ENCODE results near the gene COQ2. TPM values are rescaled to one million over a fixed set of nuclear protein-coding genes. Genes with fewer than 3 reads are reported as not detected.
"Not testable (repeated sequence)": the region's sequence is repeated elsewhere in the genome, so short reads cannot be mapped to it uniquely, and the experiment has no call there.

Gene COQ2
- total and polyA plus RNA-seq, 9 donors = 8.4 to 18.1 (median 9.5) TPM

DNA sequence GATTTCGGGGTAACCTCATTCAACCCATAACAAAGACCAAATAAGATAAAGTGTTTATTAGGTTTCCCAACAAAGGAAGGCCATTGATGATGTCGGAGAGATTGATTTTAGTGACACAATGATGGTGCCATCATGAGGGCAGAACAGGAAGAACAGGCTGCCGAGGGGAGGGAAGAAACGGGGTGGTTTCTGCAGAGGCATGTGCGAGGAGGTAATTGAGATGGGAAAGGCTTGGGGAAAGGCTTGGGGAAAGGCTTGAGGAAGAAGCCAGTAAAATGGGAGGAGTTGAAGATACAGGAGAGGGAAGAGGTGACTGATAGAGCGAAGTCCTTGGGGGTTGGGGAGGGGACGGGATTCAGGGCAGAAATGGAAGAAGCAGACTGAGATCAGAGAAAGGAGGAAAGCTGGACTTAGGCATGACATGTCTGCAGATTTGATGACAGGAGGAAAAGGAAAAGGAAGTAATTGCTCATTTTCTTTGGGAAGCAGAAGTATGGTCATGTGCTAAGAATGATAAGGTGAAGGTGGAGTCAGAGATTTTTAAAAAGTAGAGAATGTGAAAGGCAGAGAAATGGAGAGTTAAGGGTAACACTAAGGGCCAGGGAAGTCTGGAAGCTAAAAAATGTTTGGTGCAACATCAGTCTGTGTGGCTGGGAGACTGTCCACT, 44.1 kb upstream of the COQ2 start:
- Histone ChIP-seq H3K4me1 (ENCODE audit: insufficient read depth) (no peaks in the 10 kb centered on the region), H3K9me3 (no peaks in the 10 kb centered on the region), H3K27ac (no peak overlapping the region), H3K36me3 (no peaks in the 10 kb centered on the region), H3K27me3 (no peaks in the 10 kb centered on the region), H3K4me3 (no peak overlapping the region)
- no peak for DNase-seq
- intact Hi-C loops (cut with DNase I) = no loop called here
- 55 to 61% (median 56%) methylated on average over 7 of the region's 7 CpGs for WGBS, 3 donors
- TF ChIP-seq, protein P1, sequence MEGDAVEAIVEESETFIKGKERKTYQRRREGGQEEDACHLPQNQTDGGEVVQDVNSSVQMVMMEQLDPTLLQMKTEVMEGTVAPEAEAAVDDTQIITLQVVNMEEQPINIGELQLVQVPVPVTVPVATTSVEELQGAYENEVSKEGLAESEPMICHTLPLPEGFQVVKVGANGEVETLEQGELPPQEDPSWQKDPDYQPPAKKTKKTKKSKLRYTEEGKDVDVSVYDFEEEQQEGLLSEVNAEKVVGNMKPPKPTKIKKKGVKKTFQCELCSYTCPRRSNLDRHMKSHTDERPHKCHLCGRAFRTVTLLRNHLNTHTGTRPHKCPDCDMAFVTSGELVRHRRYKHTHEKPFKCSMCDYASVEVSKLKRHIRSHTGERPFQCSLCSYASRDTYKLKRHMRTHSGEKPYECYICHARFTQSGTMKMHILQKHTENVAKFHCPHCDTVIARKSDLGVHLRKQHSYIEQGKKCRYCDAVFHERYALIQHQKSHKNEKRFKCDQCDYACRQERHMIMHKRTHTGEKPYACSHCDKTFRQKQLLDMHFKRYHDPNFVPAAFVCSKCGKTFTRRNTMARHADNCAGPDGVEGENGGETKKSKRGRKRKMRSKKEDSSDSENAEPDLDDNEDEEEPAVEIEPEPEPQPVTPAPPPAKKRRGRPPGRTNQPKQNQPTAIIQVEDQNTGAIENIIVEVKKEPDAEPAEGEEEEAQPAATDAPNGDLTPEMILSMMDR (IDR thresholded peaks at IDR 0.05) = no peak
- TF ChIP-seq POLR2A (IDR thresholded peaks at IDR 0.05) (no peak), EP300 (IDR thresholded peaks at IDR 0.05) (no peak)

DNA sequence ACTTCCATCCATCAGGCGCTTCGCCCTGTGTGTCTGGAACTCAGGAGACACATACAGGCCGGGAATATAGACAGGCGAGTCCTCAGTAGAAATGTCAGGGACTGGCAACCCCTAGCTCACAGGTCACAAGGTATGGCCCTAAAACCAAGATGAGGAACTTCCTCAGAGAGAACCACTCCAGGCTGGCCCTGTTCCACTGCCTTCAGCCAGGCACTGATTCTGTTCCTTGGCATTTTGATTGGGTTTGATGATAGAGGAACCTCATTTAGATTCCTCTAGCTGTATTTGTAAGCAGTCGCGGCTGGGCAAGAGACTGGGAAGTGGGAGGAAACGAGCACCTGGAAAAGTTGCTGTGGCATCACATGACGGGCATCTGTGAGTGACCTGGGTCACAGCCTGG, 41.9 kb upstream of the COQ2 start:
- intact Hi-C loops (cut with DNase I) = no loop called here

DNA sequence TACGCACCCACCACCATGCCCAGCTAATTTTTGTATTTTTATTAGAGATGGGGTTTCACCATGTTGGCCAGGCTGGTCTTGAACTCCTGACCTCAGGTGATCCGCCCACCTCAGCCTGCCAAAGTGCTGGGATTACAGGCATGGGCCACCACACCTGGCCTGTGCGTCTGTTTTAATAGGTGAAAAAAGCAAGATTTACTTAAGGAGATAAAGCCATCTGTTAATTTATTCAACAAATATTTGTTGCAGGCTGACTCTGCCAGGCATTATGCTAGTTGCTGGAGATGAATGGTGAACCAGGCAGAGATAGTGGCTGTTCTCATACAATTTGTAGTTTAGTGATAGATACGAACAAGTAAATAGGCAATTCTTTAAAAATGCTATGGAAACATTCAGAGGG, 40.7 kb upstream of the COQ2 start:
- DNase-seq; intact Hi-C loops (cut with DNase I); H3K9me3 ChIP-seq; H3K27me3 ChIP-seq; H3K27ac ChIP-seq; H3K4me1 ChIP-seq (ENCODE audit: insufficient read depth); H3K4me3 ChIP-seq; H3K36me3 ChIP-seq: not testable (repeated sequence)
- 75 to 89% (median 84%) methylated on average over 4 of the region's 4 CpGs for WGBS, 3 donors

More for the DNA sequence above, 41.9 kb upstream of the COQ2 start:
- Histone ChIP-seq H3K4me1 (ENCODE audit: insufficient read depth) (no peaks in the 10 kb centered on the region), H3K4me3 (no peak overlapping the region), H3K9me3 (no peaks in the 10 kb centered on the region), H3K27me3 (no peaks in the 10 kb centered on the region), H3K27ac (no peak overlapping the region), H3K36me3 (no peaks in the 10 kb centered on the region)
- WGBS, 3 donors = 81 to 91% (median 86%) methylated on average over 8 of the region's 8 CpGs
- no peak for DNase-seq
- TF ChIP-seq, protein P1 (IDR thresholded peaks at IDR 0.05) = no peak
- TF ChIP-seq POLR2A (IDR thresholded peaks at IDR 0.05) (no peak), EP300 (IDR thresholded peaks at IDR 0.05) (no peak)

DNA sequence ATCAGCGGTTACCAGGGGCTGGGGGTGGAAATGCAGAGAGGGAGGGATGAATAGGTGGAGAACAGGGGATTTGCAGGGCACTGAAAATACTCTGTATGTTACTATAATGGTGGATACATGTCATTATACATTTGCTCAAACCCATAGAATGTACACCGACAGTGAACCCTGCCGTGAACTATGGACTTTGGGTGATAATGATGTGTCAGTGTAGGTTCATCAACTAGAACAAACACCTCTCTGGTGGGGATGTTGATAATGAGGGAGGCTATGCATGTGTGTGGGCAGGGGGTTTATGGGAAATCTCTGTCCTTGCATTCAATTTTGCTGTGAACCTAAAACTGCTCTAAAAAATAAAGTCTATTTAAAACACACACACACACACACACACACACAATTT, 38.5 kb upstream of the COQ2 start:
- no peak for TF ChIP-seq EP300 (IDR thresholded peaks at IDR 0.05)
- TF ChIP-seq POLR2A (IDR thresholded peaks at IDR 0.05) = no peak
- TF ChIP-seq, protein P1 (IDR thresholded peaks at IDR 0.05) = no peak
- Histone ChIP-seq H3K9me3 (no peaks in the 10 kb centered on the region), H3K27ac (no peak overlapping the region), H3K36me3 (no peaks in the 10 kb centered on the region), H3K4me3 (no peak overlapping the region), H3K4me1 (ENCODE audit: insufficient read depth) (no peaks in the 10 kb centered on the region), H3K27me3 (no peaks in the 10 kb centered on the region)
- no peak for DNase-seq
- 63 to 91% (median 83%) methylated on average over 3 of the region's 3 CpGs for WGBS, 3 donors
- intact Hi-C loops (cut with DNase I) = no loop called here

DNA sequence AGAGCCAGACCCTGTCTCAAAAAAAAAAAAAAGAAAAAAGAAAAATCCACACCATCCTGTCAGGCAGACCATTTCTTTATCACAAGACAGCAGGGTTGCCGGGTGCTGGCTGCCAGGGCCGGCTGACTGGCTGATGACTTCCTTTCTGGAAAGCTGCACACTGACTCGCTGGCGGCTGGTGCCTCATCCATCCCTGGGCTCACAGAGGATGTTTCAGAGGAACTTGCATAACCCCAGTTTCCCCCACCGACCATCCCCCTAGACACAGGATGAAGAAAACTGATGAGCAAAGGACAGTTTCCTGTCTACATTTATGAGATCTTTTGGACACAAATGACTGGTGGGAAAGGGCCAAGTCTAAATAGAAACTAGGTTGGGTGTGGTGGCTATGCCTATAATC, 36.0 kb upstream of the COQ2 start:
- no peak overlapping the region for H3K27ac ChIP-seq
- H3K4me1 ChIP-seq (ENCODE audit: insufficient read depth) = no peaks in the 10 kb centered on the region
- DNase-seq = peak in 2 of 5 donors; percentile 23 to 35
- H3K4me3 ChIP-seq = no peak overlapping the region
- TF ChIP-seq, protein P1 (IDR thresholded peaks at IDR 0.05) = no peak
- TF ChIP-seq EP300 (IDR thresholded peaks at IDR 0.05) = no peak
- no peak for TF ChIP-seq POLR2A (IDR thresholded peaks at IDR 0.05)
- no peaks in the 10 kb centered on the region for H3K36me3 ChIP-seq
- WGBS, 3 donors = 79 to 85% (median 81%) methylated on average over 5 of the region's 5 CpGs
- H3K9me3 ChIP-seq = no peaks in the 10 kb centered on the region
- no peaks in the 10 kb centered on the region for H3K27me3 ChIP-seq
- intact Hi-C loops (cut with DNase I) = no loop called here

Measured in ovary (tissue), 9 donors.